Smooth muscle cell of the brain vasculature (primary cell): ENCODE measurements around the gene MAP3K13.

Experiments
- DNase-seq: peaks from one replicate; pipeline ENCODE4 v3.0.0-alpha.2; 2012; ENCODE audit warnings: low read depth, low spot score

MAP3K13 gene

GRCh38 chr3:185507883-185508282 is 144.9 kb downstream of the MAP3K13 start:
- DNase-seq = no peak

GRCh38 chr3:185508335-185508991 is 145.5 kb downstream of the MAP3K13 start:
- no peak for DNase-seq

GRCh38 chr3:185511711-185512110 is 148.8 kb downstream of the MAP3K13 start:
- no peak for DNase-seq

DNA sequence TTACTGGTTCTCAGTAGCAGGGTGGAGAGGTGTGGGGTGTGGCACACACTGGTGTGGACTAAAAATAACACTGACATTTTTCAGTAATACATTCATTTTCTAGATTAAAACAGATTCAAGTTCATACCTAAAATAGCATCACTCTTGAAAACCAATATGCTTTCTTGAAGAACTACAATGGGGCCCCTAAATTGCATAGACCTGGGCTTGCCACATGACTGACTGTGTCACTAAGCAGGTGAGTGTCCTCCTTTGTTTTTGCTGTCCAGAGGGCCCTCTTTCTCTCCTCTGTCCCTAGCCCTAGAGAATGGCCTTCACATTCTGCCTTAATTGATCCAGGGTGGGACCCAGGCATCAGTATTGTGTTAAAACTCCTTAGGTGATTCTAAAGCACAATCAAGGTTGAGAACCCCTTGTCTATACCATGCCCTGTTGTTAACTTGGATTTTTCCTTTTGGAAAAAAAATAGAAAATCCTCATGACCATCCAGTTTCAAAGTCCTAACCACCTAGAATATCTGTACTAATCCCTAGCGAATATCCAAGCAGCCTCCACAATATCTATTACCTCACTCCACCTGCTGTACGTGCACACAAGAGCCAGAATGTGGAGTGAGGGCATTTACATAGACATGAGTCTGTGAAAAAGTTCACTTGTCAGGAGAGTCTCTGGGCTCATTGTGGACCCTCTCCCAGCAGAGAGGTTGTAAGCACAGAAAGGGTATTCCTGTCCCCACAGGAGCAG is 154.6 kb downstream of the MAP3K13 start:
- no peak for DNase-seq

- DNase-seq = no peak
Measured at GRCh38 chr3:185519021-185519420, 156.1 kb downstream of the MAP3K13 start.

DNA sequence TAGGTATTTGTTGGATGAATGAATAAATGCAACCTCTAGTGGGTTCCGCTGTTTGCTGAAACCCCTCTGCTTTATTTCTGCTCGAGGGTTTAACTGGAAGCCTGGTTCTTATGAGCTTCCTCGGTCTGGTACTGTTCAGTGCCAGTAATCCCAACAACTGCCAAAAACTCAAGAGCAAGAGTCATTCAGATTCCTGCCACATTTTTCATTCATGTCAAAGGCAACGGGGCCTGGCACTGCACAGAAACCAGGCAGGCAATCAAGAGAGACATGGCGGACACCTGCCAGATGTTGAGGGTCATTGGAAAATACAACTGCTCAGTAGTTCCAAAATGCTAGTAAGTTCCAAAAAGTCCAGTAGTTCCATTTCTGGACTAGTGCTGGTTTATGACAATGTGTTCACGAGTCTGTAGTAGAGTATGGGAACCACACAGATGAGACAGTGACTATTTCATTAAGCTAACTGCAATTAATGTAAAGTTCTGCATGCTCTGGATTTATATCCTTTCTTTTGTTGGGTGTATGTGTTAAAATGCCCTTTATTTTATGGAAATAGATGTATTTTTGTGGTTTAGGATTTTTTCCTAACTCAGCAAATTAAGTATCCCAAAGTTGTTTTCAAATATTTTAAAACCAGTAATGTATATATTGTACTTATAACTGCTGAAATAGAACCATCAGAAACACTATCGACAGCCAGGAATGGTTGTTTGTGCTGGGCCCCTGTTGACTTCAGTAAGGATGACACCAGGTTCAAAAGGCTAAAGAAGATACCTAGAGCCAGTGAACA is 158.6 kb downstream of the MAP3K13 start:
- no peak for DNase-seq

- DNase-seq = no peak
Measured at GRCh38 chr3:185526349-185526951, 163.5 kb downstream of the MAP3K13 start.

DNA sequence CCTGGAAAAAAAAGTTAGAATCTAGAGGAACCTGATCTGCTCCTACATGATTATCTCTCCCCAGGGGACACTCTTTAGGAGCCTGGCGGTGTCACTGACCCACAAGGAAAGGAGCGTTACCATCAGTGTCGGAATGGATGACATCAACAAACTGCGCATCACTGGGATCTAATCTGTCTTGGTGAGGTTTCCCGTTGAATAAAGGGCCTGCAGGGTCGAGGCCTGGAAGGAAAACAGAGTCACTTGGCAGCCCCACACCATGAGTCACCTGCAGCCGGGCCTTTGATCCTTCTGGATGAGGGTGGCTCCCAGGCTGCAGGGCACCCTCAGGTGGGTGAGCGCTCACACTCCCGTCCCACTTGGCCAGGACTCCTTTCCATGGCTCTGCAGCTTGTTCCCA is 164.4 kb downstream of the MAP3K13 start:
- DNase-seq = no peak

GRCh38 chr3:185528532-185528931 is 165.6 kb downstream of the MAP3K13 start:
- DNase-seq = no peak

DNA sequence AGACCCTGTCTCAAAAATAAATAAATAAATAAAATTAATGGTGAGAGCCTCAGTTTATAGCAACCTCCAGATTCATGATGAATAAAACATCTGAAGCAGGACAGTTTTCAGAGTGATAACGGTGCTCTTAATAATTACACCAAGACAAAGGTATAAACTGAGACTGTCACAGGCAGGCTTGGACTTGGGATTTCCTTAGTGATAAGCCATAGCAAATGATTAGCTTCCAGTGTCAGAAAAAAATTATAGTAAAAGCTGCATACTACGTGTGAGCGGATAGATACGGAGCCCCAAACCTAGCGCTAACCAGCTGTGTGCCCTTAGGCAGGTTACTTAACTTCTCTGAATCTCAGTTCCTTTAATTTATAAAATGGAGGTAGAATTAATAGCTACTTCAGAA is 167.9 kb downstream of the MAP3K13 start:
- no peak for DNase-seq

- no peak for DNase-seq
Measured at GRCh38 chr3:185532901-185533300, 170.0 kb downstream of the MAP3K13 start.

GRCh38 chr3:185534511-185534910 is 171.6 kb downstream of the MAP3K13 start:
- no peak for DNase-seq

DNA sequence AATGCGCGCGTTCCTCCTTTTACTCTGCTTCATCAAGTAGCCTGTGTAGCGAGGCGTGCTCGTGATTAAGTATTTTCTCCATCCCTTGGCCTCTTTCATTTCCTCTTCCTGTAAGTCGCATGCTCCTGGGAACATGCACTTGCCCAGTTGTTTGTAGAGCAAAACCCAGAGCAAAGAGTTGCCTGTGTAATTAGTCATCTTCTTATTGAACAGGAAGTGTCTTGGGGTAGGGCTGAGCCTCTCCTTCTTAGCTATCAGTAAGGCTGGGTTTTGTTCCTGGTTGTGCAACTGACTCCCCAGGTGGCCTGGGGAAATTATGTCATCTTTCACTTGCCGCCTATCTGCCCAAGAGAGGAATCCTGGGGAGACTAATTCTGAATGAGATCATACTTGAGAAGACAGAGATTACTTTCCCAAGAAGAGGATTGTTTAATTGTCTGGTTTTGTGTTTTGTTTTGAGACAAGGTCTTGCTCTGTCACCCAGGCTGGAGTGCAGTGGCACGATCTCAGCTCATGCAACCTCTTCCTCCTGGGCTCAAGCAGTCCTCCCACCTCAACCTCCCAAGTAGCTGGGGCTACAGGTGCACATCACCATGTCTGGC is 174.5 kb downstream of the MAP3K13 start:
- DNase-seq = peak; percentile 56
